Subcutaneous adipose tissue (tissue), 4 donors: ENCODE data around the gene KCTD11. TPM values are rescaled to one million over a fixed set of nuclear protein-coding genes. Genes with fewer than 3 reads are reported as not detected.

Source experiments
- total RNA-seq, 4 donors: library from RNA; depleted of rRNA; stranded (reverse); fragments of >200 nt; gene quantifications; one replicate each; pipeline ENCODE4 v1.1.0, GENCODE V29; 2016
- TF ChIP-seq, protein P1 (sequence below): fragments of 450-650 bp; IDR thresholded peaks from one replicate; pipeline ENCODE4 v1.5.1; 2016; ENCODE audit warnings: low read depth, mild to moderate bottlenecking, control low read depth, antibody characterized with exemption, moderate library complexity

Gene KCTD11
- total RNA-seq, 4 donors from 2014 or later: 4.9 to 13.8 (median 7.2) TPM

DNA sequence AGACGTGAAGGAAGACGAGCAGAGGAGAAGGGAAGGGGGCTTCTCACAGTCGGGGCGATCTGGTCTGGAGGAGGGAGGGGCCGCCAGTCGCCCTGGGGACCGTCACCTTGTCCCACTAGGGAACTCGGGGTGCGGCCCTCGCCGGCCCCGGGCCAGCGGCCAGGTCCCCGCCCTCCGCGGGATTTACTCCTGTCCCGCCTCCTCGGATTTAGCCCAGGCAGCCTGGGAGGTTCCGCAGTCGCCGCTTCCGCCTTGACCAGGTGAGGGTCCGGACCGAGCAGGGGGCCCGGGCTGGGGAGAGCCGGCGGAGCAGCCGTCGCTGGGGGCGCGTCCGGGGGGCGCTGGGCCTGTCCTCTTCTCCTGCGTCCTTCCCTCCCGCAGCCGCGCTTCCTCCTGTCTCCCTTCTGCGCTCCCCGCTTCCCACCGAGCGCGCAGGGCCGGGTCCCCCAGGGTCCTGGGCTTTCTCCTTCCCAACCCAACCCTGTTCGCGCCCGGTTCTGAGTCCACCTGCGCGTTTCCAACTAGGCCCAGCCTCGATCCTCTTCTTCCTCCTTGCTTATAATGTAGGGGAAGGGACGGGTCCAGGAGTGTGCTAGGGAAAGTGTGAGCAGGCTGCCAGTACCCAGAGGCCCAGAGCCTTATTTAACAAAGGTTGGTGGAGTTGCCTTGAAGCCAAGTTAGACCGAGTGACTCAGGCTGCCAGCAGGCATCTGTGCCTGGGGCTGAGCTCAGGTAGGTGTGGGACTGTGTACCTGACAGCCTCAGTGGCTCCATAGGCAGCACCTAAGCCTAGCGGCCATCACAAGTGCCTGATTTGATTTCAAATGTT, 29.1 kb downstream of the KCTD11 start, which contains the start of gene TNK1:
Gene TNK1, plus strand, starts transcription at position 235 of the 829 bp plus-strand sequence. CDS start 1,838 bp downstream, outside the sequence.
- TF ChIP-seq, protein P1, sequence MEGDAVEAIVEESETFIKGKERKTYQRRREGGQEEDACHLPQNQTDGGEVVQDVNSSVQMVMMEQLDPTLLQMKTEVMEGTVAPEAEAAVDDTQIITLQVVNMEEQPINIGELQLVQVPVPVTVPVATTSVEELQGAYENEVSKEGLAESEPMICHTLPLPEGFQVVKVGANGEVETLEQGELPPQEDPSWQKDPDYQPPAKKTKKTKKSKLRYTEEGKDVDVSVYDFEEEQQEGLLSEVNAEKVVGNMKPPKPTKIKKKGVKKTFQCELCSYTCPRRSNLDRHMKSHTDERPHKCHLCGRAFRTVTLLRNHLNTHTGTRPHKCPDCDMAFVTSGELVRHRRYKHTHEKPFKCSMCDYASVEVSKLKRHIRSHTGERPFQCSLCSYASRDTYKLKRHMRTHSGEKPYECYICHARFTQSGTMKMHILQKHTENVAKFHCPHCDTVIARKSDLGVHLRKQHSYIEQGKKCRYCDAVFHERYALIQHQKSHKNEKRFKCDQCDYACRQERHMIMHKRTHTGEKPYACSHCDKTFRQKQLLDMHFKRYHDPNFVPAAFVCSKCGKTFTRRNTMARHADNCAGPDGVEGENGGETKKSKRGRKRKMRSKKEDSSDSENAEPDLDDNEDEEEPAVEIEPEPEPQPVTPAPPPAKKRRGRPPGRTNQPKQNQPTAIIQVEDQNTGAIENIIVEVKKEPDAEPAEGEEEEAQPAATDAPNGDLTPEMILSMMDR: no peak

DNA sequence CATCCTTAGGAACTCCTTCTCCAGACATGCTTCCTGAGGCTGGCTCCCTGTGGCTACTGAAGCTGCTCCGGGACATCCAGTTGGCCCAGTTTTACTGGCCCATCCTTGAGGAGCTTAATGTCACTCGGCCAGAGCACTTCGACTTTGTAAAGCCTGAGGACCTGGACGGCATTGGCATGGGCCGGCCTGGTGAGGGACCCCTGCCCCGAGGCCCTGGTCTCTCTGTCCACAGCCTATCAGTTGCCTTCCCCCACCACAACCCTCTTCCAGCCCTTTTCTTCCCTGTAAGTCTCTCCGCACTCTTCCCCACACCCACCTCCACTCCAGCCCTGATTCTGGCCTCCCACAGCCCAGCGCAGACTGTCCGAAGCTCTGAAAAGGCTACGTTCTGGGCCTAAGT, 30.9 kb downstream of the KCTD11 start:
- TF ChIP-seq, protein P1: no peak

DNA sequence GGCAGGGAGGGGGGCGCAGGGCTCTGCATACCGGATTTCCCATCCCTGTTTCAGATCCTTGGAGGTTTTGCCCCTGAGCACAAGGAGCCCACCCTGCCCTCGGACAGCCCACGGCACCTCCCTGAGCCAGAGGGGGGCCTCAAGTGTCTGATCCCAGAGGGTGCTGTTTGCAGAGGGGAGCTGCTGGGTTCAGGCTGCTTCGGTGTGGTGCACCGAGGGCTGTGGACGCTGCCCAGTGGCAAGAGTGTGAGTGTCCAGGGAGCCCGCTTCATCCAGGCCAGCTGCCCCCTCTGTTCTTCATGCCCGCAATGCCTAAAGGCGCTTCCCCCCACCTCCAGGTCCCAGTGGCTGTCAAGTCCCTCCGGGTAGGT, 31.4 kb downstream of the KCTD11 start:
- TF ChIP-seq, protein P1: no peak

DNA sequence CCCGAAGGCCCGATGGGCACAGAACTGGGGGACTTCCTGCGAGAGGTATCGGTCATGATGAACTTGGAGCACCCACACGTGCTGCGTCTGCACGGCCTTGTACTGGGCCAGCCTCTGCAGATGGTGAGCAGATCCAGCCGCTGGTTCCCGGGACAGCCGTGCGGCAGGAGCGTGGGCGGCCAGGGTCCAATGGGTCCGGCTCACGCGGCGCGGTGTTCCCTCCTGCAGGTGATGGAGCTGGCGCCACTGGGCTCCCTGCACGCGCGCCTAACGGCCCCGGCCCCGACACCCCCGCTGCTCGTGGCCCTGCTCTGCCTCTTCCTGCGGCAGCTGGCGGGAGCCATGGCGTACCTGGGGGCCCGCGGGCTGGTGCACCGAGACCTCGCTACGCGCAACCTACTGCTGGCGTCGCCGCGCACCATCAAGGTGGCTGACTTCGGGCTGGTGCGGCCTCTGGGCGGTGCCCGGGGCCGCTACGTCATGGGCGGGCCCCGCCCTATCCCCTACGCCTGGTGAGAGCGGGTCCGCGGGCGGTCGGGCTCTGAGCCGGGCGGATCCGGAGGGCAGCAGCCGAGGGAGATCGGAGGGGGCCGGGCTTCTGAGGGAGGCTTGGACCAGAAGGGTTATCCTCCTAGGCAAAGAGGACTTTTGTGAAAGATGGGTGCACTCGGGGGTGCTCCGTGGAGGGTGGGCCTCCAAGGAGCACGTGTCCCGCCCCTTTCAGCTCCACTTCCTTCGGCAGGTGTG, 32.0 kb downstream of the KCTD11 start:
- TF ChIP-seq, protein P1: no peak

DNA sequence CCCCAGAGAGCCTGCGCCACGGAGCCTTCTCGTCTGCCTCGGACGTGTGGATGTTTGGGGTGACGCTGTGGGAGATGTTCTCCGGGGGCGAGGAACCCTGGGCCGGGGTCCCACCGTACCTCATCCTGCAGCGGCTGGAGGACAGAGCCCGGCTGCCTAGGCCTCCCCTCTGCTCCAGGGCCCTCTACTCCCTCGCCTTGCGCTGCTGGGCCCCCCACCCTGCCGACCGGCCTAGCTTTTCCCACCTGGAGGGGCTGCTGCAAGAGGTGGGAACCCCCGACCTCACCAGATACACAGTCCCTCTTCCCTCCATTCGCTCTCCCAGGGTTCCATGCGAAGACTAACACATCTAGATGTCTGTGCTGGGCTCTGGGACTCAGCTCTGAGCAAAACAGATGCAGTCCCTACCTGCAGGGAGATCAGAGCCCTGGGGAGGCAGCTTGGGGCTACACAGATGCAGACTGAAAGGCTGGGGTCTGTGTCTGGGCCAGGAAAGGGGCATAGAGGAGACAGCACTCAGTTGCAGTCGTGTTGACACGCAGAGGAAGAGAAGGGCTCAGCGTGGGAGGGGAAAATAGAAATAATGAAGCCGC, 32.6 kb downstream of the KCTD11 start:
- TF ChIP-seq, protein P1: no peak

DNA sequence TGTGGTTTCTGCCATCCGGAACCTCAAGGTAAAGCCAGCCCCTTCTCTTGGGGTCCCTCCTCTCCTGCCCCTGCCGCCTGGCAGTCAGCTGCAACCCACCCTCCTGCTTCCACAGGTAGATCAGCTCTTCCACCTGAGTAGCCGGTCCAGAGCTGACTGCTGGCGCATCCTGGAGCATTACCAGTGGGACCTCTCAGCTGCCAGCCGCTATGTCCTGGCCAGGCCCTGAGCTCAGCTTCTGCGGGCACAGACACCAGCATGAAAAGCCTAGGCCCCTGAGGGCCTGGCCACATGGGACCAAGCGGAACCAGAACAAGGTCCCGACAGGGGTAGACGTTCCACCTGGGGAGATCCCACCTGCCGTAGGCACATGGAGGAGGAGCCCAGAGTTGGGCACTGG, 36.9 kb downstream of the KCTD11 start:
- TF ChIP-seq, protein P1: no peak
